ENCODE results near the gene FLYWCH1.

FLYWCH1 gene

DNA sequence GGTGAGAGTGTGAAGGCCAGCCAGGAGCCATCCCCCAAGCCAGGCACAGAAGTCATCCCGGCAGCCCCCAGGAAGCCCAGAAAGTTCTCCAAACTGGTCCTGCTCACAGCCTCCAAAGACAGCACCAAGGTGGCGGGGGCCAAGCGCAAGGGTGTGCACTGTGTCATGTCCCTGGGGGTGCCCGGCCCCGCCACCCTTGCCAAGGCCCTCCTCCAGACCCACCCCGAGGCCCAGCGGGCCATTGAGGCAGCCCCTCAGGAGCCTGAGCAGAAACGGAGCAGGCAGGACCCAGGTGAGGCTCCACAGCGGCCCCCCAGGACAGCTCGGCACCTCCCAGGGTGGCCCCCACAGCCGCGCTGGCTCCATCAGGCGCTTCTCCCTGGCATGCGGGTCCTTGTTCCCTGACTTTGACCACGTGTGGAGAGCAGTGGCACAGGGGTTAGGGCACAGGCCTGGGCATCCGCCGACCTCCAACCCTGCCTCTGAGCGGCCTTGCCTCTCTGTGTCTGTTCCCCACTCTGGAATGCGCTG lies 15.2 kb upstream of the FLYWCH1 start:
- no peak for DNase-seq
- in situ Hi-C loops (cut with HindIII; ENCODE audit: low pct_ligation_motif_present, low sequenced_read_pairs), result no loop called here
- Histone ChIP-seq H3K4me3 (ENCODE audit: low read depth, low read length) (no peak overlapping the region), H3K36me3 (replicated peaks) (peaks cover 8% of the 10 kb centered on the region), H3K27ac (no peak overlapping the region), H3K27me3 (replicated peaks) (no peaks in the 10 kb centered on the region)
- no peak for TF ChIP-seq CTCF (IDR thresholded peaks at IDR 0.05; ENCODE audit: low read depth, low read length, missing control alignments)

GRCh38 chr16:2897110-2897509 lies 14.6 kb upstream of the FLYWCH1 start:
- Histone ChIP-seq H3K27ac (no peak overlapping the region), H3K4me3 (ENCODE audit: low read depth, low read length) (no peak overlapping the region), H3K27me3 (replicated peaks) (no peaks in the 10 kb centered on the region), H3K36me3 (replicated peaks) (peaks cover 8% of the 10 kb centered on the region)
- DNase-seq, result peak; percentile 63
- in situ Hi-C loops (cut with HindIII; ENCODE audit: low pct_ligation_motif_present, low sequenced_read_pairs), result no loop called here
- TF ChIP-seq CTCF (IDR thresholded peaks at IDR 0.05; ENCODE audit: low read depth, low read length, missing control alignments), result no peak

DNA sequence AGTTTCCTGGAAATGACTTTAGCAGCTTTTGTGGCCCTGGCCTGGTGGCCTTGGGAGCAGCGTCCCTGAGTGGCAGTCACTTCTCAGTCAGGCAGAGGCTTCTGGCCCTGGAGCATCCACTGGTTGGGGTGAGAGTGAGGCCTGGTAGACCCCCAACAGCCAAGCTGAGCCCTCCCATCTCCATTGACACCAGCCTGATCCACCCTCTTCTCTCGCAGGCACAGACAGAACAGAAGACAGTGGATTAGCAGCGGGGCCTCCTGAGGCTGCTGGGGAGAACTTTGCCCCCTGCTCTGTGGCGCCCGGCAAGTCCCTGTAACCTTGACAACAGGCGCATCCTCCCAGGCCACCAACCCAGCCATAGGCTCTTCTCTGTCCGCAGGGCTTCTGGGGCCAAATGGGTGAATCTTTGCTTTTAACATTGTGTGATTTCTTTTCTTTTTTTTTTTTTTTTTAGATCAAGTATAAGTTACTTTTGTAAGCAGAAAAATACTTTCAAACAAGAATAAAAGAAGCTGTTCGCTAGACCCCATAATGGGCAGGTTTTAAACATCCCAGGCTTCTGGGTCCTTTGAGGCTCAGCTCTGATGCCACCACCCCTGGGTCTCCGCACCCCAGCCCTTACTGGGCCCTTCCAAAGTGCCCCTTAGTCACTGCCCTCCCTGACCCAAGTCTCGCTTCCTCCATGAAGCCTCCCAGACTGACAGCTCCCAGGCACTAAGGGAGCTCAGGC lies 12.7 kb upstream of the FLYWCH1 start:
- H3K27me3 ChIP-seq (replicated peaks), result no peaks in the 10 kb centered on the region
- no peak for TF ChIP-seq CTCF (IDR thresholded peaks at IDR 0.05; ENCODE audit: low read depth, low read length, missing control alignments)
- no peak for DNase-seq

GRCh38 chr16:2899564-2900072 lies 12.1 kb upstream of the FLYWCH1 start:
- H3K4me3 ChIP-seq (ENCODE audit: low read depth, low read length), result no peak overlapping the region
- no peak for TF ChIP-seq CTCF (IDR thresholded peaks at IDR 0.05; ENCODE audit: low read depth, low read length, missing control alignments)
- no peaks in the 10 kb centered on the region for H3K27me3 ChIP-seq (replicated peaks)
- no peak overlapping the region for H3K27ac ChIP-seq
- in situ Hi-C loops (cut with HindIII; ENCODE audit: low pct_ligation_motif_present, low sequenced_read_pairs), result no loop called here
- peaks cover 8% of the 10 kb centered on the region for H3K36me3 ChIP-seq (replicated peaks)
- no peak for DNase-seq

More for the DNA sequence above, 12.7 kb upstream of the FLYWCH1 start:
- H3K36me3 ChIP-seq (replicated peaks), result peaks cover 8% of the 10 kb centered on the region
- H3K4me3 ChIP-seq (ENCODE audit: low read depth, low read length), result no peak overlapping the region
- in situ Hi-C loops (cut with HindIII; ENCODE audit: low pct_ligation_motif_present, low sequenced_read_pairs), result no loop called here
- no peak overlapping the region for H3K27ac ChIP-seq

GRCh38 chr16:2900526-2901075 lies 11.1 kb upstream of the FLYWCH1 start:
- in situ Hi-C loops (cut with HindIII; ENCODE audit: low pct_ligation_motif_present, low sequenced_read_pairs), result no loop called here
- DNase-seq, result no peak
- Histone ChIP-seq H3K27ac (no peak overlapping the region), H3K4me3 (ENCODE audit: low read depth, low read length) (no peak overlapping the region), H3K27me3 (replicated peaks) (no peaks in the 10 kb centered on the region), H3K36me3 (replicated peaks) (peaks cover 8% of the 10 kb centered on the region)
- no peak for TF ChIP-seq CTCF (IDR thresholded peaks at IDR 0.05; ENCODE audit: low read depth, low read length, missing control alignments)

All from brain microvascular endothelial cell (primary cell).